ENCODE results near the gene ALDOA. TPM values are rescaled to one million over a fixed set of nuclear protein-coding genes. Genes with fewer than 3 reads are reported as not detected.

ALDOA gene
- total and polyA plus RNA-seq, 9 of the 15 experiments (the other 6 are each of a cell fraction or from before 2014, with no cell fraction given), result 311 to 2,224 (median 1,293) TPM

DNA sequence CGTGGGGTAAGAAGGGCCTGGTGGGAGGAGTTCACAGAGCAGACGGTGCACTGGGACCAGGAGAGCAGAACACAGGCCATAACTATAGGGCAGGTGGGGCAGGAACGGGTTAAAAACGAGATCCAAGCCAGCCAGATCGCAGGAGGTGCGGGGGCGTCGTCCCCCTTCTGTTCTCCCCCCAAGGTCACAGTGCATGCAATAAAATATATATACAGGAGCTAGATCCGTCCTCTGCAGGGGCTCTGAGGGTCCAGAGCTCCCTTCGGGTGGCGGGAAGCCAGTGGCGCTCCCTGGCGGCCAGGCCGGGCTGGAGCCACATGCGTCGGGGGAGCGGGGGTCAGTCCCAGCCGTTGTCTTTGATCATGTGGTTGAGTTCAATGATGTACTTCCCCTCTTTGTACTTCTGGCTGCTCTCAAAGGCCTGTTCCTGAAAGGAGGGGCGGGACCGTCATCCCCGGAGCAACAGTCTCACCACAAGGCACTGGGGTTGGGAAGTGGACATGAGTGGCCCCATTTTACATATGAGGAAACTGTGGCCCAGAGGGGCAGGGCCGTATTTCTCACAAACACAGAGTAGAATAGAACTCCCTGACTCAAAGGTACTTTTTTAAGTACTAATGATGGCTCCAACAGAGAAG is 26.9 kb downstream of the ALDOA start (continued):
- TF ChIP-seq, protein P1, sequence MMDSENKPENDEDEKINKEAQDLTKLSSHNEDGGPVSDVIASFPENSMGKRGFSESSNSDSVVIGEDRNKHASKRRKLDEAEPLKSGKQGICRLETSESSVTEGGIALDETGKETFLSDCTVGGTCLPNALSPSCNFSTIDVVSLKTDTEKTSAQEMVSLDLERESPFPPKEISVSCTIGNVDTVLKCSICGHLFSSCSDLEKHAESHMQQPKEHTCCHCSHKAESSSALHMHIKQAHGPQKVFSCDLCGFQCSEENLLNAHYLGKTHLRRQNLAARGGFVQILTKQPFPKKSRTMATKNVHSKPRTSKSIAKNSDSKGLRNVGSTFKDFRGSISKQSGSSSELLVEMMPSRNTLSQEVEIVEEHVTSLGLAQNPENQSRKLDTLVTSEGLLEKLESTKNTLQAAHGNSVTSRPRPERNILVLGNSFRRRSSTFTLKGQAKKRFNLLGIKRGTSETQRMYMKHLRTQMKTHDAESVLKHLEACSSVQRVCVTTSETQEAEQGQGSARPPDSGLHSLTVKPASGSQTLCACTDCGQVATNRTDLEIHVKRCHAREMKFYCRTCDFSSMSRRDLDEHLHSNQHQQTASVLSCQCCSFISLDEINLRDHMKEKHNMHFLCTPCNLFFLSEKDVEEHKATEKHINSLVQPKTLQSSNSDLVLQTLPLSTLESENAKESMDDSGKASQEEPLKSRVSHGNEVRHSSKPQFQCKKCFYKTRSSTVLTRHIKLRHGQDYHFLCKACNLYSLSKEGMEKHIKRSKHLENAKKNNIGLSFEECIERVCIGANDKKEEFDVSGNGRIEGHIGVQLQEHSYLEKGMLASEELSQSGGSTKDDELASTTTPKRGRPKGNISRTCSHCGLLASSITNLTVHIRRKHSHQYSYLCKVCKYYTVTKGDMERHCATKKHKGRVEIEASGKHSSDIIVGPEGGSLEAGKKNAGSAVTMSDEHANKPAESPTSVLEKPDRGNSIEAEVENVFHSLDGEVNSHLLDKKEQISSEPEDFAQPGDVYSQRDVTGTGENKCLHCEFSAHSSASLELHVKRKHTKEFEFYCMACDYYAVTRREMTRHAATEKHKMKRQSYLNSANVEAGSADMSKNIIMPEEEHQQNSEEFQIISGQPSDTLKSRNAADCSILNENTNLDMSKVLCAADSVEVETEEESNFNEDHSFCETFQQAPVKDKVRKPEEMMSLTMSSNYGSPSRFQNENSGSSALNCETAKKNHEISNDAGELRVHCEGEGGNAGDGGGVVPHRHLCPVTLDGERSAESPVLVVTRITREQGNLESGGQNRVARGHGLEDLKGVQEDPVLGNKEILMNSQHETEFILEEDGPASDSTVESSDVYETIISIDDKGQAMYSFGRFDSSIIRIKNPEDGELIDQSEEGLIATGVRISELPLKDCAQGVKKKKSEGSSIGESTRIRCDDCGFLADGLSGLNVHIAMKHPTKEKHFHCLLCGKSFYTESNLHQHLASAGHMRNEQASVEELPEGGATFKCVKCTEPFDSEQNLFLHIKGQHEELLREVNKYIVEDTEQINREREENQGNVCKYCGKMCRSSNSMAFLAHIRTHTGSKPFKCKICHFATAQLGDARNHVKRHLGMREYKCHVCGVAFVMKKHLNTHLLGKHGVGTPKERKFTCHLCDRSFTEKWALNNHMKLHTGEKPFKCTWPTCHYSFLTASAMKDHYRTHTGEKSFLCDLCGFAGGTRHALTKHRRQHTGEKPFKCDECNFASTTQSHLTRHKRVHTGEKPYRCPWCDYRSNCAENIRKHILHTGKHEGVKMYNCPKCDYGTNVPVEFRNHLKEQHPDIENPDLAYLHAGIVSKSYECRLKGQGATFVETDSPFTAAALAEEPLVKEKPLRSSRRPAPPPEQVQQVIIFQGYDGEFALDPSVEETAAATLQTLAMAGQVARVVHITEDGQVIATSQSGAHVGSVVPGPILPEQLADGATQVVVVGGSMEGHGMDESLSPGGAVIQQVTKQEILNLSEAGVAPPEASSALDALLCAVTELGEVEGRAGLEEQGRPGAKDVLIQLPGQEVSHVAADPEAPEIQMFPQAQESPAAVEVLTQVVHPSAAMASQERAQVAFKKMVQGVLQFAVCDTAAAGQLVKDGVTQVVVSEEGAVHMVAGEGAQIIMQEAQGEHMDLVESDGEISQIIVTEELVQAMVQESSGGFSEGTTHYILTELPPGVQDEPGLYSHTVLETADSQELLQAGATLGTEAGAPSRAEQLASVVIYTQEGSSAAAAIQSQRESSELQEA (IDR thresholded peaks at IDR 0.05; ENCODE audit: low read depth), result no peak
- TF ChIP-seq MECOM (CRISPR knock-in tag; IDR thresholded peaks at IDR 0.05), result peak; percentile 97
- no peak for TF ChIP-seq MED1 (CRISPR knock-in tag; IDR thresholded peaks at IDR 0.05; ENCODE audit: borderline replicate concordance)
- TF ChIP-seq NR2C2 (CRISPR knock-in tag; IDR thresholded peaks at IDR 0.05), result peak; percentile 71; the same call in 1 of the 2 replicates
- peak; percentile 92 for TF ChIP-seq NR2C2 (tag; IDR thresholded peaks at IDR 0.05)
- TF ChIP-seq MXI1 (IDR thresholded peaks at IDR 0.05; ENCODE audit: low read depth, low read length), result no peak
- TF ChIP-seq SOX6 (IDR thresholded peaks at IDR 0.05), result peak; percentile 94
- no peak for TF ChIP-seq POLR2H (tag; IDR thresholded peaks at IDR 0.05; ENCODE audit: low read depth)
- TF ChIP-seq PTBP1 (IDR thresholded peaks at IDR 0.05; ENCODE audit: low read depth, low read length), result peak; percentile 78; the same call in 1 of the 2 replicates
- TF ChIP-seq RB1 (IDR thresholded peaks at IDR 0.05; ENCODE audit: low read depth), result peak; percentile 97
- TF ChIP-seq, protein P2, sequence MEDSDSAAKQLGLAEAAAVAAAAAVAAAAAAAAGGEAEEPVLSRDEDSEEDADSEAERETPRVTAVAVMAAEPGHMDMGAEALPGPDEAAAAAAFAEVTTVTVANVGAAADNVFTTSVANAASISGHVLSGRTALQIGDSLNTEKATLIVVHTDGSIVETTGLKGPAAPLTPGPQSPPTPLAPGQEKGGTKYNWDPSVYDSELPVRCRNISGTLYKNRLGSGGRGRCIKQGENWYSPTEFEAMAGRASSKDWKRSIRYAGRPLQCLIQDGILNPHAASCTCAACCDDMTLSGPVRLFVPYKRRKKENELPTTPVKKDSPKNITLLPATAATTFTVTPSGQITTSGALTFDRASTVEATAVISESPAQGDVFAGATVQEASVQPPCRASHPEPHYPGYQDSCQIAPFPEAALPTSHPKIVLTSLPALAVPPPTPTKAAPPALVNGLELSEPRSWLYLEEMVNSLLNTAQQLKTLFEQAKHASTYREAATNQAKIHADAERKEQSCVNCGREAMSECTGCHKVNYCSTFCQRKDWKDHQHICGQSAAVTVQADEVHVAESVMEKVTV (CRISPR knock-in tag; IDR thresholded peaks at IDR 0.05), result peak; percentile 42; the same call in 1 of the 2 replicates
- TF ChIP-seq NEUROD1 (IDR thresholded peaks at IDR 0.05; ENCODE audit: borderline replicate concordance, low read depth, low read length, partially characterized antibody), result no peak
- no peak for TF ChIP-seq ZNF143 (CRISPR knock-in tag; IDR thresholded peaks at IDR 0.05)
- TF ChIP-seq DMBX1 (CRISPR knock-in tag; IDR thresholded peaks at IDR 0.05; ENCODE audit: borderline replicate concordance), result peak; percentile 98
- 0 out of 2 replicates have a peak, but pooled peaks have one; percentile 25 for TF ChIP-seq NCOR1 (IDR thresholded peaks at IDR 0.05)
- TF ChIP-seq, protein P3, sequence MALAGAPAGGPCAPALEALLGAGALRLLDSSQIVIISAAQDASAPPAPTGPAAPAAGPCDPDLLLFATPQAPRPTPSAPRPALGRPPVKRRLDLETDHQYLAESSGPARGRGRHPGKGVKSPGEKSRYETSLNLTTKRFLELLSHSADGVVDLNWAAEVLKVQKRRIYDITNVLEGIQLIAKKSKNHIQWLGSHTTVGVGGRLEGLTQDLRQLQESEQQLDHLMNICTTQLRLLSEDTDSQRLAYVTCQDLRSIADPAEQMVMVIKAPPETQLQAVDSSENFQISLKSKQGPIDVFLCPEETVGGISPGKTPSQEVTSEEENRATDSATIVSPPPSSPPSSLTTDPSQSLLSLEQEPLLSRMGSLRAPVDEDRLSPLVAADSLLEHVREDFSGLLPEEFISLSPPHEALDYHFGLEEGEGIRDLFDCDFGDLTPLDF (CRISPR knock-in tag; IDR thresholded peaks at IDR 0.05), result peak; percentile 41; the same call in 1 of the 2 replicates
- peak; percentile 57; the same call in 1 of the 2 replicates for TF ChIP-seq DPF2 (IDR thresholded peaks at IDR 0.05)
- 0 out of 2 replicates have a peak, but pooled peaks have one; percentile 51 for TF ChIP-seq SREBF2 (CRISPR knock-in tag; IDR thresholded peaks at IDR 0.05)
- peak; percentile 89 for TF ChIP-seq PTRF (tag; IDR thresholded peaks at IDR 0.05)

Measured in K562 (cell line).